ENCODE results near the gene SIK1.
"Not testable (repeated sequence)": the region's sequence is repeated elsewhere in the genome, so short reads cannot be mapped to it uniquely, and the experiment has no call there.

Gene SIK1

GRCh38 chr21:43426404-43427241, at the start of gene SIK1:
Gene SIK1, minus strand, starts transcription at chr21:43427131. Its CDS starts 953 bp downstream, at chr21:43426178.
- DNase-seq (ENCODE audit: low spot score); in situ Hi-C loops (cut with MboI; ENCODE audit: low sequenced_read_pairs, unreplicated experiment): not testable (repeated sequence)

- in situ Hi-C loops (cut with MboI; ENCODE audit: low sequenced_read_pairs, unreplicated experiment); DNase-seq (ENCODE audit: low spot score): not testable (repeated sequence)
These were observed 44.8 kb upstream of the SIK1 start for GRCh38 chr21:43471597-43472242.

- DNase-seq (ENCODE audit: low spot score); in situ Hi-C loops (cut with MboI; ENCODE audit: low sequenced_read_pairs, unreplicated experiment): not testable (repeated sequence)
These were observed 43.0 kb upstream of the SIK1 start for GRCh38 chr21:43469719-43470458.

- in situ Hi-C loops (cut with MboI; ENCODE audit: low sequenced_read_pairs, unreplicated experiment) = no loop called here
- no peak for TF ChIP-seq CTCF (IDR thresholded peaks at IDR 0.05; ENCODE audit: borderline replicate concordance, control extremely low read depth, extremely low read depth, insufficient read depth, missing control alignments)
- no peak for DNase-seq (ENCODE audit: low spot score)
These were observed 40.9 kb upstream of the SIK1 start for GRCh38 chr21:43467785-43468184.

GRCh38 chr21:43465159-43465558, 38.2 kb upstream of the SIK1 start:
- DNase-seq (ENCODE audit: low spot score); in situ Hi-C loops (cut with MboI; ENCODE audit: low sequenced_read_pairs, unreplicated experiment): not testable (repeated sequence)

- DNase-seq (ENCODE audit: low spot score); in situ Hi-C loops (cut with MboI; ENCODE audit: low sequenced_read_pairs, unreplicated experiment): not testable (repeated sequence)
These were observed 36.7 kb upstream of the SIK1 start for GRCh38 chr21:43463498-43464261.

GRCh38 chr21:43462932-43463331, 36.0 kb upstream of the SIK1 start:
- in situ Hi-C loops (cut with MboI; ENCODE audit: low sequenced_read_pairs, unreplicated experiment) = not testable (repeated sequence)

GRCh38 chr21:43460475-43460874, 33.5 kb upstream of the SIK1 start:
- DNase-seq (ENCODE audit: low spot score); in situ Hi-C loops (cut with MboI; ENCODE audit: low sequenced_read_pairs, unreplicated experiment): not testable (repeated sequence)

More at GRCh38 chr21:43462932-43463331, 36.0 kb upstream of the SIK1 start:
- DNase-seq (ENCODE audit: low spot score) = not testable (repeated sequence)

- DNase-seq (ENCODE audit: low spot score); in situ Hi-C loops (cut with MboI; ENCODE audit: low sequenced_read_pairs, unreplicated experiment): not testable (repeated sequence)
These were observed 32.1 kb upstream of the SIK1 start for GRCh38 chr21:43458995-43459394.

GRCh38 chr21:43456616-43457314, 29.8 kb upstream of the SIK1 start:
- DNase-seq (ENCODE audit: low spot score); in situ Hi-C loops (cut with MboI; ENCODE audit: low sequenced_read_pairs, unreplicated experiment): not testable (repeated sequence)

GRCh38 chr21:43455717-43456116, 28.8 kb upstream of the SIK1 start:
- DNase-seq (ENCODE audit: low spot score); in situ Hi-C loops (cut with MboI; ENCODE audit: low sequenced_read_pairs, unreplicated experiment): not testable (repeated sequence)

- DNase-seq (ENCODE audit: low spot score); in situ Hi-C loops (cut with MboI; ENCODE audit: low sequenced_read_pairs, unreplicated experiment): not testable (repeated sequence)
These were observed 27.2 kb upstream of the SIK1 start for GRCh38 chr21:43454176-43454575.

- in situ Hi-C loops (cut with MboI; ENCODE audit: low sequenced_read_pairs, unreplicated experiment); DNase-seq (ENCODE audit: low spot score): not testable (repeated sequence)
These were observed 24.9 kb upstream of the SIK1 start for GRCh38 chr21:43451850-43452249.

GRCh38 chr21:43450287-43450686, 23.4 kb upstream of the SIK1 start:
- DNase-seq (ENCODE audit: low spot score); in situ Hi-C loops (cut with MboI; ENCODE audit: low sequenced_read_pairs, unreplicated experiment): not testable (repeated sequence)

GRCh38 chr21:43447353-43447977, 20.5 kb upstream of the SIK1 start:
- DNase-seq (ENCODE audit: low spot score); in situ Hi-C loops (cut with MboI; ENCODE audit: low sequenced_read_pairs, unreplicated experiment): not testable (repeated sequence)

Data from GM13976 (cell line).